Spleen (tissue), 7 donors: ENCODE measurements around the gene OST4.
A peak's percentile ranks its signal among the peaks of the same experiment; 100 is the strongest.

Experiments
- CTCF ChIP-seq, 11 experiments: fragments of 200-600 bp in 7 of 11; fragments of 450-650 bp in 4 of 11; sonication (generic) in 4 of 11; IDR thresholded peaks in 8 of 11; conservative IDR thresholded peaks in 3 of 11; 1 replicate in 7 of 11; 2 replicates in 4 of 11; pipeline versions ENCODE4 v1.4.0 to v1.8.0; 2016 to 2021; ENCODE audit warnings: antibody characterized with exemption in 11 of 11, inconsistent platforms in 4 of 11, mild to moderate bottlenecking in 1 of 11
- POLR2A ChIP-seq, 3 donors: fragments of 450-650 bp; IDR thresholded peaks; one replicate each; pipeline ENCODE4 v1.5.1; 2017; ENCODE audit warnings: antibody characterized with exemption in 3 of 3, mild to moderate bottlenecking in 1 of 3
- POLR2AphosphoS5 ChIP-seq, 3 donors: sonication (generic); formaldehyde crosslinking; IDR thresholded peaks; one replicate each; pipeline ENCODE4 v1.5.1; 2017; ENCODE audit warnings: antibody characterized with exemption in 3 of 3
- donor health status: DM: no; HTN: no; CAD: no; lungs with moderate emphysema.
- donor health status: DM: no; HTN: no; CAD: no.
- donor health status: DM: no; HTN: no; CAD: no.

- TF ChIP-seq CTCF (IDR thresholded peaks at IDR 0.05 in 8 of 11, conservative IDR thresholded peaks at IDR 0.05 in 3 of 11) (no peak), POLR2A (IDR thresholded peaks at IDR 0.05) (no peak), POLR2AphosphoS5 (IDR thresholded peaks at IDR 0.05) (peak in 1 of 3 donors; percentile 71)
Measured at GRCh38 chr2:27049422-27050280, 21.8 kb downstream of the OST4 start.
